ENCODE measurements around the gene GABBR2.

DNA sequence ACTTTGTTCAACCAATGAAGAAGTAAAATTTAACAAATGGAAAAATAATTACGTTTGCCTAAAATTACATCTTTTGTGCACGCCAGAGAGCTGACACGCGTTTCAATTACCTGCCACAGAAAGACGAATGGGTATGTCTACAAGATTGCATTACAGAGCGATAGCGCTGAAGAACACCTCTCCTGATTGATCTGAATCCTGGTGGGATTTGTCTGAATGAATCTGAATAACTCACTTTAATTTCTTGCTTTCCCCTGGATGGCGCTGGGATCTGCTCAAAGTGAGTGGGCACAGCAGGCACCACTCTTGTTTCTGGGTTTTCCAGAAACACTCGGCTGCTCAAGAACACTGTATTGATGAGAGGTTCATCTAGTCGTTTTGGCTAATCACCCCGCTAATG lies 304.5 kb downstream of the GABBR2 start:
- TF ChIP-seq POLR2A (IDR thresholded peaks at IDR 0.05) (no peak), POLR2AphosphoS5 (IDR thresholded peaks at IDR 0.05) (no peak)
- TF ChIP-seq, protein P1, sequence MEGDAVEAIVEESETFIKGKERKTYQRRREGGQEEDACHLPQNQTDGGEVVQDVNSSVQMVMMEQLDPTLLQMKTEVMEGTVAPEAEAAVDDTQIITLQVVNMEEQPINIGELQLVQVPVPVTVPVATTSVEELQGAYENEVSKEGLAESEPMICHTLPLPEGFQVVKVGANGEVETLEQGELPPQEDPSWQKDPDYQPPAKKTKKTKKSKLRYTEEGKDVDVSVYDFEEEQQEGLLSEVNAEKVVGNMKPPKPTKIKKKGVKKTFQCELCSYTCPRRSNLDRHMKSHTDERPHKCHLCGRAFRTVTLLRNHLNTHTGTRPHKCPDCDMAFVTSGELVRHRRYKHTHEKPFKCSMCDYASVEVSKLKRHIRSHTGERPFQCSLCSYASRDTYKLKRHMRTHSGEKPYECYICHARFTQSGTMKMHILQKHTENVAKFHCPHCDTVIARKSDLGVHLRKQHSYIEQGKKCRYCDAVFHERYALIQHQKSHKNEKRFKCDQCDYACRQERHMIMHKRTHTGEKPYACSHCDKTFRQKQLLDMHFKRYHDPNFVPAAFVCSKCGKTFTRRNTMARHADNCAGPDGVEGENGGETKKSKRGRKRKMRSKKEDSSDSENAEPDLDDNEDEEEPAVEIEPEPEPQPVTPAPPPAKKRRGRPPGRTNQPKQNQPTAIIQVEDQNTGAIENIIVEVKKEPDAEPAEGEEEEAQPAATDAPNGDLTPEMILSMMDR (IDR thresholded peaks at IDR 0.05): no peak

Measured in breast epithelium (tissue), 3 donors.